Thoracic aorta (tissue), 2 donors: ENCODE results near the gene BTBD16. TPM values are rescaled to one million over a fixed set of nuclear protein-coding genes. Genes with fewer than 3 reads are reported as not detected.

Experiments used
- ATAC-seq: fragments of 150-250 bp; one replicate; pipeline ENCODE4 v1.8.0; 2017; ENCODE audit warnings: low read depth; ENCODE audit not compliant: insufficient number of reproducible peaks, low FRiP score
- DNase-seq: peaks from one replicate; pipeline ENCODE4 v3.0.0-alpha.2; 2020; ENCODE audit warnings: low spot score
- H3K27ac ChIP-seq, 2 donors: fragments of 200-600 bp; sonication (generic); 1 replicate in 1 of 2; 2 replicates in 1 of 2; pipeline ENCODE4 v1.5.1; 2016; ENCODE audit warnings: mild to moderate bottlenecking in 2 of 2, moderate library complexity in 2 of 2
- H3K27me3 ChIP-seq: fragments of 200-600 bp; sonication (generic); replicated peaks from 2 replicates; pipeline ENCODE4 v1.6.0; 2016; ENCODE audit warnings: mild to moderate bottlenecking; ENCODE audit not compliant: insufficient read depth
- H3K36me3 ChIP-seq: fragments of 200-600 bp; sonication (generic); one replicate; pipeline ENCODE4 v1.5.1; 2016
- H3K4me1 ChIP-seq, 2 donors: fragments of 200-600 bp; sonication (generic); 1 replicate in 1 of 2; 2 replicates in 1 of 2; pipeline versions ENCODE4 v1.5.1 to v1.6.0; 2016; ENCODE audit warnings: low read depth in 2 of 2, mild to moderate bottlenecking in 1 of 2; ENCODE audit not compliant: control insufficient read depth in 1 of 2
- H3K4me3 ChIP-seq: fragments of 200-600 bp; sonication (generic); 2 replicates; pipeline ENCODE4 v1.5.1; 2016; ENCODE audit warnings: mild to moderate bottlenecking
- H3K9me3 ChIP-seq: fragments of 200-600 bp; sonication (generic); 2 replicates; pipeline ENCODE4 v1.5.1; 2016
- total RNA-seq, 2 donors: library from RNA; depleted of rRNA; stranded (reverse); fragments of >200 nt; gene quantifications; one replicate each; pipeline versions ENCODE4 v1.1.0 to v1.2.3, GENCODE V29; 2016
- TF ChIP-seq, protein P1 (sequence below): fragments of 200-600 bp; sonication (generic); IDR thresholded peaks from one replicate; pipeline ENCODE4 v1.5.1; 2019; ENCODE audit warnings: antibody characterized with exemption

Gene BTBD16
- total RNA-seq, 2 donors from 2014 or later, result not detected

DNA sequence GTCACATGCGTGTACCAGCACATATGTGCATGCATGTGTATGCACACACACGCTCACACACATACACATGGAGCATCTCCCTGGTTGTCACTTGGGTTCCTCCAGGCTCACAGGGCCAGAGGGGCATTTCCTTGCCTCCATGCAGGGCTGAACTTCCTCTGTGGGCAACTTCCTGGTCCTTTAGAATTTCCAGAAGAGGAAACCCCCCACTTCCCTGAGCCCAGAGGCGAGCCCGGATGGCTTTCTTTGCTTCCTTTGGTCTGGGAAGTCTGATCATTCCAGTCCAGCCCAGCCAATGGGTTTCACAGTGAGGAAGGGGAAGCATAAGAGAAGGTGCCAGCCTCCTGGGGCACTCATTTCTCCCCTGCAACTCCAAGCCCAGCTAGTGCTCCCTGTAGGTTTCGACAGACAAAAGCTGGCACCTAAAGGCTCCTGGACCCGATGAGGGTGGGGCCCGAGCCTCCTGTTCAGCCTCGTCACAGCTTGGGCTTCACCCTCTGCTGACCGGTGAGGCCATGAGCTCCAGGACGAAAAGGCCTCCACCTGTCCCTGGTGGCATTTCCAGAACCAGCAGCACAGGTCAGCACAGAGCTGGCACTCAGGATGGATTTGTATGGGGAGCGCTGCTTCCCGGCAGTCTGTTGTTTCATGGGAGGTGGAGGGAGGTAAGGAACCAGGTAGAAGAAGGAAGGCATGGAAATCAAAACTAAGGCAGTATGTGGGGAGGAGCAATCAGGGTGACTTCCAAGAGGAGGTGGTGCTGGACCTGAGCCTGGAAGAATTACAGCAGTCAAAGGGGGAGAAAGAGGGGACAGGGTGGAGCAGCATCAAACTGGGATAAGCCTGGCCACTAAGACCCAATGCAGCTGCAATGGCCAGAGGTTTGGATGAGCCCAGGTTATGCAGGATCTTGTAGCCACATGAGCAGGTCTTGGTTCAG lies 23.7 kb downstream of the BTBD16 start:
- Histone ChIP-seq H3K36me3 (no peaks in the 10 kb centered on the region), H3K4me3 (no peak overlapping the region), H3K27ac (no peak overlapping the region), H3K4me1 (peaks cover 0 to 6% of the 10 kb centered on the region in 2 donors), H3K27me3 (no peaks in the 10 kb centered on the region), H3K9me3 (no peaks in the 10 kb centered on the region)
- ATAC-seq, result no peak
- TF ChIP-seq, protein P1, sequence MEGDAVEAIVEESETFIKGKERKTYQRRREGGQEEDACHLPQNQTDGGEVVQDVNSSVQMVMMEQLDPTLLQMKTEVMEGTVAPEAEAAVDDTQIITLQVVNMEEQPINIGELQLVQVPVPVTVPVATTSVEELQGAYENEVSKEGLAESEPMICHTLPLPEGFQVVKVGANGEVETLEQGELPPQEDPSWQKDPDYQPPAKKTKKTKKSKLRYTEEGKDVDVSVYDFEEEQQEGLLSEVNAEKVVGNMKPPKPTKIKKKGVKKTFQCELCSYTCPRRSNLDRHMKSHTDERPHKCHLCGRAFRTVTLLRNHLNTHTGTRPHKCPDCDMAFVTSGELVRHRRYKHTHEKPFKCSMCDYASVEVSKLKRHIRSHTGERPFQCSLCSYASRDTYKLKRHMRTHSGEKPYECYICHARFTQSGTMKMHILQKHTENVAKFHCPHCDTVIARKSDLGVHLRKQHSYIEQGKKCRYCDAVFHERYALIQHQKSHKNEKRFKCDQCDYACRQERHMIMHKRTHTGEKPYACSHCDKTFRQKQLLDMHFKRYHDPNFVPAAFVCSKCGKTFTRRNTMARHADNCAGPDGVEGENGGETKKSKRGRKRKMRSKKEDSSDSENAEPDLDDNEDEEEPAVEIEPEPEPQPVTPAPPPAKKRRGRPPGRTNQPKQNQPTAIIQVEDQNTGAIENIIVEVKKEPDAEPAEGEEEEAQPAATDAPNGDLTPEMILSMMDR, result no peak
- DNase-seq, result no peak

- H3K36me3 ChIP-seq, result no peaks in the 10 kb centered on the region
- no peak overlapping the region for H3K27ac ChIP-seq
- TF ChIP-seq, protein P1, result no peak
- H3K9me3 ChIP-seq, result no peaks in the 10 kb centered on the region
- peaks cover 0 to 6% of the 10 kb centered on the region in 2 donors for H3K4me1 ChIP-seq
- no peaks in the 10 kb centered on the region for H3K27me3 ChIP-seq
- no peak overlapping the region for H3K4me3 ChIP-seq
- DNase-seq (no peak), ATAC-seq (no peak)
These were observed 24.3 kb downstream of the BTBD16 start for GRCh38 chr10:122295451-122295809.

DNA sequence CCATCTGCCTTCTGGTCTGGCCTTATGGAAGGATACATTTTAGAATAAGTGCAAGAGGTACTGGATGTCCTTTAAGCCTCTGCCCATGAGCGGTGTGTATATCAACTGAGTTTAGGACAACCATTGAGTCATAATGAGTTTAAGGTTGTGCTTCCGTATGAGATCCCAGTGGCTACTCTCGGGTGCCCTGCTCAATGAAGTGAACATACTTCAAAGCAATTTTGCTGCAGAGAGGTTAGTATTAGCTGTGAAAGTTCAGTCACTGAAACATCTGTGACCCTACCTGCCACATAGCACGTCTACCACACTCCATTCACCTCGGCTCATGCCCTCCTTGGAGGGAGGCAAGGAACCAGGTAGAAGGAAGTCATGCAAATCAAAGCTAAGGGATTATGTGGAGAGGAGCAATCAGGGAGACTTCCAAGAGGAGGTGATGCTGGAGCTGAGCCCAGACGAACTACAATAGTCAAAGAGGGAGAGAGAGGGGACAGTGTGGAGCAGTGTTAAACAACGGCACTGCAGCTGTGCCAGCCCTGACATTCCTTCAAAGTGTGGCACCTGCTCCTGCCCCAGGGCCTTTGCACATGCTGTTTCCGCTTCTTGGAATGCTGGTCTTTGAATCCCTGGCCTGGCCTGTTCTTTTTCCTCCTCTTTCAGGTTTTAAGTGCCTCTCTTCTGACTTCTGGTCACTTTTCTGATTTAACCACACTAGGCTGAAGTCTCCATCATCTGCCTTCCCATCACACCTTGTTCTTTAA lies 25.4 kb downstream of the BTBD16 start:
- Histone ChIP-seq H3K4me3 (no peak overlapping the region), H3K9me3 (no peaks in the 10 kb centered on the region), H3K27ac (no peak overlapping the region), H3K4me1 (peaks cover 0 to 6% of the 10 kb centered on the region in 2 donors), H3K27me3 (no peaks in the 10 kb centered on the region), H3K36me3 (no peaks in the 10 kb centered on the region)
- DNase-seq (no peak), ATAC-seq (no peak)
- TF ChIP-seq, protein P1, result no peak

DNA sequence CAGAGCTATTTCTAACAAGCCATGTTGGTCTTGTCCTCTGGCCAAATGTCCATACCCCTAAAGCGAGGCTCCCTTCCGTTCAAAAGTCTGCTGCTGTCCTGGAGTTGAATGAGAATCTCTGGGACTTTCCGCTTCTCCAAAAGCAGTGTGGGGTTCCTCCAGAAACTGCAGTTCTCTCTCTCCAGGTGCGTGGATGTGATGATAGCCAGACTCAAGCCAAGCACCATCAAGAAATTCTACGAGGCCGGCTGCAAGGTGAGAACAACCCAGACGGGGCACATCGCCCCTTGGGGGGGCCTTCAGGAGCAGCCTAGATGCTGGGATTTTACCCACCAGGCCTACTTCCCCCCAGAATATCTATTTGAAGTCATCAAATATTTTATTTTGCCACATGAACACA lies 26.5 kb downstream of the BTBD16 start:
- ATAC-seq, result no peak
- Histone ChIP-seq H3K9me3 (no peaks in the 10 kb centered on the region), H3K27ac (no peak overlapping the region), H3K4me1 (peaks cover 0 to 6% of the 10 kb centered on the region in 2 donors), H3K27me3 (no peaks in the 10 kb centered on the region), H3K4me3 (no peak overlapping the region), H3K36me3 (no peaks in the 10 kb centered on the region)
- no peak for DNase-seq
- TF ChIP-seq, protein P1, result no peak

- Histone ChIP-seq H3K4me1 (peaks cover 0 to 6% of the 10 kb centered on the region in 2 donors), H3K27ac (no peak overlapping the region), H3K9me3 (no peaks in the 10 kb centered on the region), H3K36me3 (no peaks in the 10 kb centered on the region), H3K4me3 (no peak overlapping the region), H3K27me3 (no peaks in the 10 kb centered on the region)
- DNase-seq, result no peak
- ATAC-seq, result no peak
- TF ChIP-seq, protein P1, result no peak
These were observed 27.1 kb downstream of the BTBD16 start for GRCh38 chr10:122298206-122298597.
